CD8-positive, alpha-beta memory T cell (primary cell): ENCODE data around the gene SFTPA2. TPM values are rescaled to one million over a fixed set of nuclear protein-coding genes. Genes with fewer than 3 reads are reported as not detected.
A peak's percentile ranks its signal among the peaks of the same experiment; 100 is the strongest.
"Not testable (repeated sequence)": the region's sequence is repeated elsewhere in the genome, so short reads cannot be mapped to it uniquely, and the experiment has no call there.

Experiments used
- CTCF ChIA-PET: fragments of 350-600 bp; sonication (Branson Sonifier 250); formaldehyde crosslinking; loops from one replicate; lab custom pipeline; 2021; ENCODE audit warnings: antibody characterized with exemption; lab: Charles Lee
- POLR2A ChIA-PET: fragments of 350-600 bp; sonication (Branson Sonifier 250); formaldehyde crosslinking; loops from one replicate; lab custom pipeline; 2021; ENCODE audit warnings: antibody characterized with exemption; lab: Charles Lee
- DNase-seq, 5 donors: peaks; one replicate each; pipeline versions ENCODE4 v3.0.0 to v3.0.0-alpha.2; 2020 to 2022; ENCODE audit warnings: mixed read lengths in 1 of 5
- H3K27ac ChIP-seq: one replicate; pipeline ENCODE4 v1.7.0; 2013; ENCODE audit warnings: low read depth, mild to moderate bottlenecking, low read length, moderate library complexity
- H3K27me3 ChIP-seq: 2 replicates; pipeline ENCODE4 v1.7.0; 2013; ENCODE audit warnings: low read length, mild to moderate bottlenecking; ENCODE audit not compliant: insufficient read depth, poor library complexity, severe bottlenecking
- H3K36me3 ChIP-seq: 2 replicates; pipeline ENCODE4 v1.7.0; 2013; ENCODE audit warnings: mild to moderate bottlenecking, low read length, moderate library complexity; ENCODE audit not compliant: insufficient read depth
- H3K4me1 ChIP-seq: 2 replicates; pipeline ENCODE4 v1.7.0; 2013; ENCODE audit warnings: mild to moderate bottlenecking, low read length, moderate library complexity; ENCODE audit not compliant: insufficient read depth
- H3K4me3 ChIP-seq: 2 replicates; pipeline ENCODE4 v1.7.0; 2013; ENCODE audit warnings: mild to moderate bottlenecking, low read length
- H3K9me3 ChIP-seq: 2 replicates; pipeline ENCODE4 v1.7.0; 2013; ENCODE audit warnings: mild to moderate bottlenecking, low read length
- H3K27ac Mint-ChIP-seq, 8 donors: one replicate each; pipeline ENCODE4 v1.8.0; 2020 to 2021; ENCODE audit warnings: mixed read lengths in 8 of 8, mild to moderate bottlenecking in 6 of 8, inconsistent platforms in 3 of 8, moderate library complexity in 3 of 8
- H3K27me3 Mint-ChIP-seq, 2 donors: one replicate each; pipeline ENCODE4 v1.8.0; 2020 to 2021; ENCODE audit warnings: mixed read lengths in 2 of 2, mild to moderate bottlenecking in 1 of 2, moderate library complexity in 1 of 2
- H3K36me3 Mint-ChIP-seq, 3 donors: one replicate each; pipeline ENCODE4 v1.8.0; 2020 to 2021; ENCODE audit warnings: mixed read lengths in 3 of 3, inconsistent platforms in 1 of 3, mild to moderate bottlenecking in 1 of 3
- H3K4me1 Mint-ChIP-seq, 3 donors: one replicate each; pipeline ENCODE4 v1.8.0; 2020 to 2021; ENCODE audit warnings: mixed read lengths in 3 of 3, inconsistent platforms in 1 of 3, mild to moderate bottlenecking in 1 of 3
- H3K4me3 Mint-ChIP-seq, 7 donors: one replicate each; pipeline ENCODE4 v1.8.0; 2020 to 2021; ENCODE audit warnings: mixed read lengths in 7 of 7, mild to moderate bottlenecking in 6 of 7, moderate library complexity in 4 of 7, inconsistent platforms in 2 of 7
- H3K9me3 Mint-ChIP-seq, 5 donors: one replicate each; pipeline ENCODE4 v1.8.0; 2020 to 2022; ENCODE audit warnings: mixed read lengths in 5 of 5, mild to moderate bottlenecking in 3 of 5, moderate library complexity in 2 of 5, inconsistent platforms in 1 of 5
- polyA plus RNA-seq: library from polyadenylated mRNA; unstranded; fragments of 300-500 nt; fragmentation: Illumina TruSeq; gene quantifications from one replicate; pipeline ENCODE4 v1.2.3, GENCODE V29; 2021
- total RNA-seq, 2 experiments: library from RNA; stranded (reverse); gene quantifications; one replicate each; pipeline ENCODE4 v1.2.3, GENCODE V29; 2021

Gene SFTPA2
- total and polyA plus RNA-seq, 3 experiments from 2014 or later, result not detected

DNA sequence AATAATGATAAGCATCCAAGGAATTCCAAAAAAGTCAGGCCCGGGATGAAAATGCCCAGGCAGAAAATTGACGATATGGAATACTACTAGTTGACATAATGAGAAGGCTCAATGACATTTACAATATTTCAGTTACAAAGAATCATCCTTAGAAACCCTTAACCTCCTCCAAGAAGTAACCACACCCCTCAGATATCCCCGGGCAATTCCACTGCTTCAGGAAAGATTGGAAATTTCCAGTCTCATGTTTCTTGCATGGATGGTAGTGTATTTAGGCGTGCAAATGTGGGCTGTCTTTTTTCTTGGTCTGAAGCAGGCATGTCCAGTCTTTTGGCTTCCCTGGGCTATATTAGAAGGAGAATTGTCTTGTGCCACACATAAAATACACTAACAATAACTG, 42.6 kb downstream of the SFTPA2 start:
- H3K27me3 Mint-ChIP-seq, result peaks cover 8 to 11% of the 10 kb centered on the region in 2 donors
- H3K4me1 Mint-ChIP-seq, DNase-seq, H3K9me3 ChIP-seq, H3K27ac ChIP-seq, H3K36me3 Mint-ChIP-seq, H3K27ac Mint-ChIP-seq, H3K27me3 ChIP-seq, H3K4me3 Mint-ChIP-seq, H3K9me3 Mint-ChIP-seq, H3K36me3 ChIP-seq, CTCF ChIA-PET, H3K4me3 ChIP-seq, POLR2A ChIA-PET, H3K4me1 ChIP-seq: not testable (repeated sequence)

- H3K4me3 Mint-ChIP-seq, H3K9me3 Mint-ChIP-seq, H3K4me3 ChIP-seq, H3K4me1 Mint-ChIP-seq, H3K9me3 ChIP-seq, POLR2A ChIA-PET, H3K27ac Mint-ChIP-seq, H3K4me1 ChIP-seq, H3K27me3 ChIP-seq, H3K36me3 Mint-ChIP-seq, DNase-seq, H3K36me3 ChIP-seq, CTCF ChIA-PET, H3K27ac ChIP-seq: not testable (repeated sequence)
- H3K27me3 Mint-ChIP-seq, result peaks cover 10 to 11% of the 10 kb centered on the region in 2 donors
Observed at GRCh38 chr10:79516532-79517205, 43.5 kb downstream of the SFTPA2 start.

- H3K4me1 Mint-ChIP-seq, H3K36me3 Mint-ChIP-seq, H3K4me1 ChIP-seq, H3K4me3 Mint-ChIP-seq, H3K27me3 ChIP-seq, H3K36me3 ChIP-seq, H3K27ac Mint-ChIP-seq, H3K9me3 Mint-ChIP-seq, H3K9me3 ChIP-seq, POLR2A ChIA-PET, DNase-seq, CTCF ChIA-PET, H3K4me3 ChIP-seq, H3K27ac ChIP-seq: not testable (repeated sequence)
- peaks cover 10 to 11% of the 10 kb centered on the region in 2 donors for H3K27me3 Mint-ChIP-seq
Observed at GRCh38 chr10:79511891-79512583, 48.2 kb downstream of the SFTPA2 start, which contains the start of gene EIF5AL1. Gene EIF5AL1 (plus strand): TSS chr10:79512533. CDS start chr10:79512650, 117 bp downstream.

DNA sequence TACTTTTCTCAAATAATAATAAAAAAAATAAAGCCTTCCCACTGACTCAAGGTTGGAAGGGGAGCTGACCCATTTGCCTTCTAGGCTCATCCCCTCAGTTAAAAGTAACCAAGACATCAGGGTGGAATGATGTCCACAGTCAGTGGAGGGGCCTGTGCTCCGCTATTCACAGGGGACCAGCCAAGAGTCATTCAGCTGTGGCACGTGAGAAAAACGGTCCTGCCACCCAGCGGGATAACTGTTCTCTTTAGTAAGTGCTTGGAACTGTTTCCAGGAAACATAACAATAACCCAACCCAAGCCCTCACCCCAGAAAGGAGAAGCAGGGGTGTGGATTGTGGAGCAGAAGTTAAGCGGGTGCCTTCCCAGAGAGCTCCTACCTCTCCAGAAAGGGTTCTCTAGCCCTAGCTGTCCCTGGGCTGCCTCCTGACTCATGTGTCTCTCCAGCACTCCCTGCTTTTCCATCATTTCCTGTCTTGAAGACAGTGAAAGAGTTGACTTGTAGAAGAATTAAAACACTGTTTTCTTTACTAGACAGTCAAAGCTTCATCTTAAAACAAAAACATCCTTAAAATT, 50.2 kb downstream of the SFTPA2 start:
- H3K4me3 Mint-ChIP-seq, H3K9me3 Mint-ChIP-seq: not testable (repeated sequence)

GRCh38 chr10:79509306-79509933, 50.8 kb downstream of the SFTPA2 start:
- H3K4me3 ChIP-seq, CTCF ChIA-PET, DNase-seq, H3K27me3 ChIP-seq, POLR2A ChIA-PET, H3K36me3 ChIP-seq, H3K36me3 Mint-ChIP-seq, H3K4me1 ChIP-seq, H3K4me3 Mint-ChIP-seq, H3K27ac ChIP-seq, H3K9me3 Mint-ChIP-seq, H3K4me1 Mint-ChIP-seq, H3K9me3 ChIP-seq, H3K27ac Mint-ChIP-seq: not testable (repeated sequence)
- peaks cover 9 to 10% of the 10 kb centered on the region in 2 donors for H3K27me3 Mint-ChIP-seq

More for the DNA sequence above, 50.2 kb downstream of the SFTPA2 start:
- H3K27ac ChIP-seq, POLR2A ChIA-PET, H3K36me3 ChIP-seq, CTCF ChIA-PET, H3K4me1 Mint-ChIP-seq, H3K27me3 ChIP-seq, H3K4me3 ChIP-seq, H3K4me1 ChIP-seq, H3K27ac Mint-ChIP-seq, H3K9me3 ChIP-seq, DNase-seq, H3K36me3 Mint-ChIP-seq: not testable (repeated sequence)
- H3K27me3 Mint-ChIP-seq, result peaks cover 9 to 10% of the 10 kb centered on the region in 2 donors

DNA sequence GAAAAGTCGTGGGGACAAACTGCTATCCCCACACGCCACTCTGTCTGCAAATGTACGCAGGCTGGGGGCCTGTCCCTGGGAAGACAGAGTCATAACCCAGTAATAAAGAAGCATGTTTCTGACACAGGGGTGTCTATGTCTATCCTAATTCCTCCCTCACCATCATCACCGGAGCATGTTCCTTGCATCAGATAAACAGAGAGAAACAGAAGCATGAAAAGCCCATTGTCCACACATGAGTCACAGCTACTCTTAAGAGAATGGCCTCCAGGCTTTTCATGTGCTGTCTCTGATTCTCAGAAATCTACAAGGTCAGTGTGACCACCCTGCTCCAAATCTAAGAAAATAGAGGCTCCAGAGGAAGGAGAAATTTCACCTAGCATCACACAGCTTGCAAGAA, 52.0 kb downstream of the SFTPA2 start:
- H3K36me3 Mint-ChIP-seq, H3K9me3 Mint-ChIP-seq, H3K27ac ChIP-seq, H3K27ac Mint-ChIP-seq, H3K4me1 Mint-ChIP-seq, H3K27me3 ChIP-seq, H3K4me3 ChIP-seq, H3K4me1 ChIP-seq, CTCF ChIA-PET, H3K4me3 Mint-ChIP-seq, DNase-seq, POLR2A ChIA-PET, H3K9me3 ChIP-seq, H3K36me3 ChIP-seq: not testable (repeated sequence)
- peaks cover 9 to 10% of the 10 kb centered on the region in 2 donors for H3K27me3 Mint-ChIP-seq

- no peaks in the 10 kb centered on the region for H3K9me3 ChIP-seq
- H3K36me3 ChIP-seq, result no peaks in the 10 kb centered on the region
- no peak overlapping the region for H3K27ac ChIP-seq
- no peaks in the 10 kb centered on the region for H3K4me1 ChIP-seq
- ChIA-PET POLR2A (no interaction called here), CTCF (no interaction called here)
- Mint-ChIP-seq H3K27ac (peak overlapping the region in 1 of 8 donors; percentile 68), H3K4me3 (no peak overlapping the region), H3K36me3 (no peaks in the 10 kb centered on the region), H3K9me3 (no peaks in the 10 kb centered on the region), H3K27me3 (peaks cover 9 to 15% of the 10 kb centered on the region in 2 donors), H3K4me1 (no peaks in the 10 kb centered on the region)
- H3K27me3 ChIP-seq, result no peaks in the 10 kb centered on the region
- no peak for DNase-seq
- H3K4me3 ChIP-seq, result no peak overlapping the region
Observed at GRCh38 chr10:79507440-79508167, 52.6 kb downstream of the SFTPA2 start.
